Measurements from ENCODE around the gene RAP1GAP2.

RAP1GAP2 gene

GRCh38 chr17:2952174-2952845, 156.1 kb downstream of the RAP1GAP2 start:
- no peak for DNase-seq

GRCh38 chr17:2954898-2955445, 158.7 kb downstream of the RAP1GAP2 start:
- no peak for DNase-seq

GRCh38 chr17:2955931-2956582, 159.8 kb downstream of the RAP1GAP2 start:
- DNase-seq = no peak

- DNase-seq = no peak
These were observed 161.5 kb downstream of the RAP1GAP2 start for GRCh38 chr17:2957631-2958286.

- no peak for DNase-seq
These were observed 162.5 kb downstream of the RAP1GAP2 start for GRCh38 chr17:2958706-2959222.

GRCh38 chr17:2959371-2960130, 163.3 kb downstream of the RAP1GAP2 start:
- no peak for DNase-seq

- no peak for DNase-seq
These were observed 165.2 kb downstream of the RAP1GAP2 start for GRCh38 chr17:2961446-2961845.

GRCh38 chr17:2962236-2962635, 166.0 kb downstream of the RAP1GAP2 start:
- DNase-seq = no peak

GRCh38 chr17:2962729-2963128, 166.5 kb downstream of the RAP1GAP2 start:
- no peak for DNase-seq

- DNase-seq = no peak
These were observed 167.2 kb downstream of the RAP1GAP2 start for GRCh38 chr17:2963332-2964027.

GRCh38 chr17:2964028-2964356, 167.8 kb downstream of the RAP1GAP2 start:
- no peak for DNase-seq

- no peak for DNase-seq
These were observed 168.1 kb downstream of the RAP1GAP2 start for GRCh38 chr17:2964370-2964769.

- no peak for DNase-seq
These were observed 168.6 kb downstream of the RAP1GAP2 start for GRCh38 chr17:2964831-2965230.

GRCh38 chr17:2965621-2966595, 169.7 kb downstream of the RAP1GAP2 start:
- no peak for DNase-seq

GRCh38 chr17:2967515-2967914, 171.3 kb downstream of the RAP1GAP2 start:
- DNase-seq = no peak

- DNase-seq = no peak
These were observed 175.6 kb downstream of the RAP1GAP2 start for GRCh38 chr17:2971851-2972250.

GRCh38 chr17:2972749-2973148, 176.5 kb downstream of the RAP1GAP2 start:
- DNase-seq = no peak

- no peak for DNase-seq
These were observed 178.1 kb downstream of the RAP1GAP2 start for GRCh38 chr17:2974347-2974746.

- DNase-seq = no peak
These were observed 179.3 kb downstream of the RAP1GAP2 start for GRCh38 chr17:2975469-2975958.

- no peak for DNase-seq
These were observed 180.9 kb downstream of the RAP1GAP2 start for GRCh38 chr17:2977157-2977556.

GRCh38 chr17:2978116-2978515, 181.9 kb downstream of the RAP1GAP2 start:
- DNase-seq = no peak
